ENCODE data around the gene IPCEF1.

DNA sequence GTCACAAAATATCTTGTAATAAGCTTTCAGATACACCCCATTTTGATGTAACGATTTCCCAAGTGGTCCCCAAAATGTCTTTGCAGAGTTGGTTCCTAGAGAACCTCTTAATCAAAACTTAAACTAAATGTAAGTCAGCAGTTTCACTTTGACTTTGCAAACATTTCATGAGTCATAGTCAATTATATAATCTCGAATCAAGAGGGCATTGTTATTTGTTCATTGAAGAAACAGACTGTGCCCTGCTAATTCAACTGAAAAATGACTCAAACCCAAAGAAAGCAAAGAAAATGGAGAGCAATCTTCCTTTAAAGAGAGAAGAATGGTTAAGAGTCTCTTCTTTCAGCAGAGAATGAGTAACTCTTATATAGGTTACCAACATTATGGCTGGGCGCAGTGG lies 58.3 kb downstream of the IPCEF1 start:
- TF ChIP-seq POLR2AphosphoS5 (IDR thresholded peaks at IDR 0.05; ENCODE audit: low read depth, low read length) (no peak), TAF7 (optimal IDR thresholded peaks at IDR 0.05; ENCODE audit: borderline replicate concordance, low read depth, low read length) (no peak)
